Hematopoietic multipotent progenitor cell treated with erythropoietin and hydrocortisone succinate and interleukin-3 and kit ligand, for 15 days (in vitro differentiated cells): ENCODE data around the gene CXCR5.

Experiments used
- DNase-seq: peaks from one replicate; pipeline ENCODE4 v3.0.0-alpha.2; 2015; ENCODE audit warnings: low spot score

CXCR5 gene

DNA sequence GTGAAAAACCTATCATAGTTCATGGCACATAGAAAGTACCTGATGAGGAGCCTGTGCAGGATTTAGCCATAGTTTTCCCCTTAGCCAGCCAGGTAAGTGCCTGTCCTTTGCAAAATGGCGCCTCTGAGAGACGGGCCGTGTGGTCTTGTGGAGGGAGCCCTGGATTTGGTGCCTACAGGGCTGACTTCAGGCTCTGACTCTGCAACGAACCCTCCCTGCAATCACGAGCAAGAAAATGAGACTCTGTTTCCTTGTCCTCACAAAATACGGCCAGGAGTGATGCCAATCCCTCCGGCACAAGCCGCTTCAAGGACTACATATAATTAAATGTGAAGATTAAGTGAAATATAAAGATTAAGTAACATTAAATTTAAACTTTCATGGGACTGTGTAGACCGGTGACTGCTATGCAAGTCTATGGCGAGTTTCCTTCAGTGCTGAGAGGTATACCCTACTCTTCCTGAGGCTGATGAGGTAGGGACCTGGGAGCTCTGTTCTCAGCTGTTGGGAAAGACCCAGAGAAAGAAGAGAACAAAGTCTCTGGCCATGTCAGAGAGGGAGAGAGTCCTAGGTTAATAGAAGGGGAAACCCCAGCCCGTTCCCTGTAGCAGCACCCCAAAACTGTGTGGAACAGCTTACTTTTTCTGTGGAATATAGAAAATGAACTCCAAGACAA is 6.1 kb upstream of the CXCR5 start:
- DNase-seq, result no peak

GRCh38 chr11:118878163-118878563 is 5.5 kb upstream of the CXCR5 start:
- DNase-seq, result no peak

DNA sequence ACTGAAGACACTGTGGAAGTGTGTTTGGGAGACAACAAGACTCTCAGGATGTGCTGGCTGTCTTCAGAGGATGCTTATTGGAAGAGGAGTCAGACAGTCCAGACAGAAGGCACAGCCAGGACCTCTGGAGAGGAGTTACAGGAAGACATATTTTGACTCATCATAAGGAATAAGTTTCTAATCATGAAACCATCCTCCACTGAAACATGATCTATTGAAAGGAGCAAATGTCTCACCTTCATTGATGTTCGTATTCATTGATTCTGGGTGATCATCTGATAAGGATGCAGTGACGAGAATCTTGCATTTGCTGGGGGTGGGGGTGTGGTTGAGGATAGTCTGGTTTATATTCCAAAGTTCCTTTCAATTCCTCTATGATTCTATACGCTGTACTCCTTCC is 2.5 kb upstream of the CXCR5 start:
- DNase-seq, result no peak

GRCh38 chr11:118882491-118882890 is 1.2 kb upstream of the CXCR5 start:
- DNase-seq, result no peak

DNA sequence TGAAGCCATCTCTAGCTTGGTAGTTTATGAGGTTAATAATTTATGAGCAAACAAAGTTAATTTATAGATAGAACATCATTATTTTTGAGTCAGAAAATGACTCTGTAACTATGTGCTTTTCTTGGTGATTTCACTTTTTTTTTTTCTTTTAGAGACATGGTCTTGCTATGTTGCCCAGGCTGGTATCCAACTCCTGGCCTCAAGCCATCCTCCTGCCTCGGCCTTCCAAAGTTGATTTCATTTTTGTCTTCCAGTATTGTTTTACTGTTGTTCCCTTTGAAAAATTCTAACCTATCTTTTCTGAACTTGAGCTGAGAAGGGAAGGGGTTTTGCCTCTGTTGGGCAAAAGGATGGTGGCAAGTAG is 706 bp upstream of the CXCR5 start:
- no peak for DNase-seq

GRCh38 chr11:118884875-118885274 is 1.2 kb downstream of the CXCR5 start:
- no peak for DNase-seq

- DNase-seq, result no peak
Measured at GRCh38 chr11:118885319-118885718, 1.6 kb downstream of the CXCR5 start.

- no peak for DNase-seq
Measured at GRCh38 chr11:118885831-118886565, 2.3 kb downstream of the CXCR5 start.

GRCh38 chr11:118886681-118887111 is 3.0 kb downstream of the CXCR5 start:
- no peak for DNase-seq

DNA sequence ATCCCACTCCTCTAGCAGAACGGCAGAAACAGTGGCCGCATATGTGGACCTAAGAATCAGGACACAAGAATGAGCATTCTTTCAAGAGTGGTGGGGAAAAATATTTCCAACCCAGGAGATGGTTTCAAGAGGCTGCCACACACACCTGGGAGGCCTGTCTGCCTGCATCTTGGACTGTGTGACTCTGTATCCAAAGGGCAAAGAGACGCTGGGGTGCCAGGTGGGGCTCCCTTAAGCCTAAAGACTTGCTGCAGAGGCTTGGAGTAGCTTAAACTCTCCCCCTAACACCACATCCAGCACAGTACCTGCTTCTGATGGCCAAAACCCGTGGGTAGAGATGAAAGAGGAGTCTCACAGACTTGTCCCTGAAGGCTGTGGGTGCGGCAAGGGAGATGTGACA is 3.5 kb downstream of the CXCR5 start:
- DNase-seq, result no peak

GRCh38 chr11:118888398-118888797 is 4.7 kb downstream of the CXCR5 start:
- no peak for DNase-seq

DNA sequence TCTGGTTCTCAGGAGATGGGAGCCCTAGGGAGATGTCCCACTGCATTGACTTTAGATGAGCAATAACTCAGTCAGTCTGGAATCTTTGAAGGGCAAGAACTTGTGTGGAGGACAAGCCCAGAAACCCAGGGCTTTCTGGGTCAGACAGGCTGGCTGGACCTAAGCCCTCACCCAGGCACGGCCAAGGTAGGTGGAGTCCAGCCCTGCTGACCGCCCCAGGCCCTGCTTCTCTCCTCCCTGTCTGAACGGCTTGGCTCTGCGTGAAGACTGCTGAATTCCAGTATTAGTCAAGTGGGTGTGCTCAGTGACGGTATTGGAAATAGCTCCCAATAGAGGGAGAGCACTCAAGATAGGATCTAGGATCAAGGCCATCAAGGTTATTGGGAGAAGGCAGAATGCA is 6.1 kb downstream of the CXCR5 start:
- no peak for DNase-seq

- no peak for DNase-seq
Measured at GRCh38 chr11:118892514-118892913, 8.8 kb downstream of the CXCR5 start.

- DNase-seq, result no peak
Measured at GRCh38 chr11:118892964-118893363, 9.3 kb downstream of the CXCR5 start.

- no peak for DNase-seq
Measured at GRCh38 chr11:118893662-118894061, 10.0 kb downstream of the CXCR5 start.

- DNase-seq, result no peak
Measured at GRCh38 chr11:118894192-118894591, 10.5 kb downstream of the CXCR5 start.

DNA sequence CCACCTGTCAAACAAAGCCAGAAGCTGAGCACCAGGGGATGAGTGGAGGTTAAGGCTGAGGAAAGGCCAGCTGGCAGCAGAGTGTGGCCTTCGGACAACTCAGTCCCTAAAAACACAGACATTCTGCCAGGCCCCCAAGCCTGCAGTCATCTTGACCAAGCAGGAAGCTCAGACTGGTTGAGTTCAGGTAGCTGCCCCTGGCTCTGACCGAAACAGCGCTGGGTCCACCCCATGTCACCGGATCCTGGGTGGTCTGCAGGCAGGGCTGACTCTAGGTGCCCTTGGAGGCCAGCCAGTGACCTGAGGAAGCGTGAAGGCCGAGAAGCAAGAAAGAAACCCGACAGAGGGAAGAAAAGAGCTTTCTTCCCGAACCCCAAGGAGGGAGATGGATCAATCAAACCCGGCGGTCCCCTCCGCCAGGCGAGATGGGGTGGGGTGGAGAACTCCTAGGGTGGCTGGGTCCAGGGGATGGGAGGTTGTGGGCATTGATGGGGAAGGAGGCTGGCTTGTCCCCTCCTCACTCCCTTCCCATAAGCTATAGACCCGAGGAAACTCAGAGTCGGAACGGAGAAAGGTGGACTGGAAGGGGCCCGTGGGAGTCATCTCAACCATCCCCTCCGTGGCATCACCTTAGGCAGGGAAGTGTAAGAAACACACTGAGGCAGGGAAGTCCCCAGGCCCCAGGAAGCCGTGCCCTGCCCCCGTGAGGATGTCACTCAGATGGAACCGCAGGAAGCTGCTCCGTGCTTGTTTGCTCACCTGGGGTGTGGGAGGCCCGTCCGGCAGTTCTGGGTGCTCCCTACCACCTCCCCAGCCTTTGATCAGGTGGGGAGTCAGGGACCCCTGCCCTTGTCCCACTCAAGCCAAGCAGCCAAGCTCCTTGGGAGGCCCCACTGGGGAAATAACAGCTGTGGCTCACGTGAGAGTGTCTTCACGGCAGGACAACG is 11.7 kb downstream of the CXCR5 start:
- DNase-seq, result no peak

- DNase-seq, result no peak
Measured at GRCh38 chr11:118896472-118896913, 12.8 kb downstream of the CXCR5 start.

DNA sequence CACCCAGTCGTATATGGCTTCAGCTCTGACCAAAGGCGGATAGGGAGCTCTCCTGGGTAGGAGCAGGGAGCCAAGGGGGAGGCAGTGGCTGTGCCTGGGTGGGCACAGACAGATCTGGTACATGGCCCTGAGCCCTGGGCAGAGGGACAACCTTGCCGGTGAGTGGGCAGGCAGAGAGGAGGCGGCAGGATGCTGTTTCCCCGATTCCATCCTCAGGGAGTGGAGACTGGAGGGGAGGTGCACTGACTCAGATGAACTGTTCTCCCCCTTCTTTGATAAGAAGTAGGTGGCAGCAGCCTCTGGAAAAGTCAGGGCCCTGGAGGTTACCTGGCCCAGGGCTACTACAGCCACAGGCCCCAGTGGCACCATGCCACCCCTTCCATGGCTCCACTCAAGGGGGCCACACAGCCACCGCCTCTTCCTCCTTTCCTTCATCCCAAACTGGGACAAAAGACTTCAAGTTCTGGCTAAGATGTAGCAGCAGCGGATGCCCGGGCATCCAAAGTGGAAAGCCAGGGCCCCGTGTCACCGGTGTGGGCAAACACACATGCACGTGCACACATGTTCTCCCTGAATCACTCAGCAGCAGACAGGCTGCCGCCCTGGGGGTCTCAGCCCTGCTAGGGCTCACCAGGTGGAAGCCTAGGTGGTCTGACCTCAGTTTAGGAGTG is 13.4 kb downstream of the CXCR5 start:
- no peak for DNase-seq

- no peak for DNase-seq
Measured at GRCh38 chr11:118897721-118898310, 14.1 kb downstream of the CXCR5 start.

DNA sequence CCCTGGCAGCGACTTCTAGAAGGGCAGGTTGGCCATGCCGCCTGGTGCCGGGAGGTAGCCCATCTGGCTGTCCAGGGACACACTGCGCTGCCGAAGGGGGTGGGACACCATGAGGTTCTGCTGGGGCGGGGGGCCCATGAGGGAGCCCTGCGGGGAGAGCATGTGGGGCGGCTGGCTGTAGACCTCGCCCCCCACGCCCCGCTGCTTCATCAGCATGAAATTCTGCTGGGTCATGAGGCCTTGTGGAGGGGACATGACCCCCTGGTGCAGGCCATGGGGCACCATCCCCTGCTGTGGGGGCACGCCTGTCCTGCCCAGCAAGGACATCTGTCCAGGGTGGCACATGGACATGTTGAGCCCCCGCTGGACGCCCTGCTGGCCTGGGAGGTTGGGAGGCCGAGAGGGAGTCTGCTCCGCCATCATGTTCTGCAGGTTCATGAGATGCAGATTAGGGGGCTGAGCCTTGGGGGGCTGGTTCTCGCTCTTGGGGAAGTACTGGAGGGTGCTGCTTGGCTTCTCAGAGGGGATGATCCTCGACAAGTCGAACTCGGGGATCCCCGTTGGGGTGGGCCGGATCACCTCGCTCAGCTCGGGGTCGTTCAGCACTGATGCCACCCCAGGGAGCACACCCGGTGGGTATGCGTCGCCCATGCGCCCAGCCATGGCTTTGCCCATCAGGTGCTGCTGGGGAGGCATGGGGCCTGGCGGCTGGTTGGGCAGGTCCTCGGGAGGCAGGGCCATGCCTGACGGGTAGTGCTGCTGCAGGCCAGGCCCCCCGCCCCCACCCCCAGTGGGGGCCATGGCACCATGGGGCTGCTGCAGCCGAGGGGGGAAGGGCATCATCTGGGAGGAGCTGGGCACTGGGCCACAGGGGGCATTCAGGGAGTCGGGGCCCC is 15.0 kb downstream of the CXCR5 start:
- DNase-seq, result no peak
